ENCODE results near the gene CENPX. TPM values are rescaled to one million over a fixed set of nuclear protein-coding genes. Genes with fewer than 3 reads are reported as not detected.

The CENPX gene
- total and polyA plus RNA-seq, 2 donors (not counting 3 experiments of a cell fraction or from before 2014, with no cell fraction given) = 56.2 to 67.2 TPM

DNA sequence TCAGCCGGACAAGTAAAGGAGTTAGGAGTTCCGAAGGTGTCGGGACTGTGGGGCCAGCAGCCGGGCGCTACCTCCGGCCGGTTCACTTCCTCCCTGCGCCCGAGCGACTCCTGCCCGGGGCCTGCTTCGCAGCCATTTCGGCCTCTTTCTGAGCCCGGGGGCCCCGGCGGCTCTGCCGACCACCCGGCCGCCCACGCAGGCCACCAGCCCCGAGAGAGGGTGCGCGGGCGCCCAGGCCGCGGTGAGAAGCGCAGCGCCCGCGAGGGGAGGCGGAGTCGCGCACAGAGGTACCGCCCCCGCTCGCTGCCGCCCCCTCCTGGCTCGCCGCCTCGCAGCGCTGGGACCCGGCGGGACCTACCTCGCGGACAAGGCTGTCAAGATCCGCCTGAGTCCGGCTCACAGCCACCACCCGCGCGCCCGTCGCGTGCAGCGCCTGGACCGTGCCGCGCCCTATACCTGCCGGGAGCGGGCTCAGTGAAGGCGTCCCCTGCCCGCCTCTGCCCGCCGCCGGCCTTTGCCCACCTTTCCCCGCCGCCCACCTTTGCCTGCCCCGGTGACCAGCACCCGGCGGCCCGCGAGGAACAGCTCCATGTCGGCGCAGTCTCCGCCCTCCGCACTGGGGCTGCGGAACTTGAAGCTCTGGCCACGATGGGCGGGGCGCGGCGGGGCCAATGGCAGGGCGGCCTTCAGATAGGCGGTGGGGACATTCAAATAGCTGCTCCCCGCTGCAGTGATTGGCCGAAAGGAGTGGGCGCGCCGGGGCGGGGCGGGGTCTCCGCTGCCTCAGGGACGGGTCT is 14.6 kb upstream of the CENPX start, which contains the start of gene DCXR:
TSS of gene DCXR (minus strand) at position 606 of the 797 bp plus-strand sequence. CDS start at position 591, 15 bp downstream.
- Histone ChIP-seq H3K9ac (replicated peaks; ENCODE audit: extremely low read depth, insufficient read depth, low read length) (peak within 1 kb of the TSS; percentile 78), H3K36me3 (ENCODE audit: control insufficient read depth in 2 of 2, extremely low read depth in 1 of 2, insufficient read depth in 2 of 2, low read length in 2 of 2) (no peaks in the 10 kb centered on the region), H2AFZ (ENCODE audit: low read depth, low read length) (peak within 1 kb of the TSS; percentile 87), H4K20me1 (replicated peaks; ENCODE audit: control insufficient read depth, extremely low read depth, insufficient read depth, low read length) (no peaks in the 10 kb centered on the region), H3K79me2 (ENCODE audit: control insufficient read depth, insufficient read depth, low read length) (peaks cover 4% of the 10 kb centered on the region), H3K27me3 (ENCODE audit: control insufficient read depth in 2 of 2, insufficient read depth in 2 of 2, low read length in 2 of 2) (no peaks in the 10 kb centered on the region), H3K4me1 (ENCODE audit: control insufficient read depth, extremely low read depth, insufficient read depth, low read length) (peaks cover 9% of the 10 kb centered on the region), H3K9me3 (replicated peaks; ENCODE audit: control insufficient read depth, insufficient read depth, low read length) (no peaks in the 10 kb centered on the region), H3K4me2 (ENCODE audit: insufficient read depth, low read length) (peak within 1 kb of the TSS; percentile 67), H3K9me1 (replicated peaks; ENCODE audit: control insufficient read depth, extremely low read depth, insufficient read depth, low read length) (no peaks in the 10 kb centered on the region), H3K4me3 (replicated peaks in 1 of 3; ENCODE audit: insufficient read depth in 1 of 3, low read depth in 1 of 3, low read length in 3 of 3) (peak within 1 kb of the TSS; percentile 58 to 71 (median 69)), H3K27ac (ENCODE audit: insufficient read depth, low read depth, low read length) (peak within 1 kb of the TSS; percentile 36)
- peak; percentile 99 for FAIRE-seq
- ChIA-PET CTCF (interaction anchor here (0.6 to 1.5 kb wide), 21 partner anchors 8 to 312 kb away, joined by 3 to 19 read pairs (median 5); partner anchors contain the start of genes CENPX, FASN, GPS1 and LRRC45), POLR2A (interaction anchor here (1.1 kb wide), 1 partner anchor 117 kb away, joined by 3 read pairs; no protein-coding TSS in a partner anchor)
- TF ChIP-seq EZH2 (IDR thresholded peaks at IDR 0.05; ENCODE audit: borderline replicate concordance, low read depth, low read length, severe bottlenecking) (no peak), JUN (IDR thresholded peaks at IDR 0.05; ENCODE audit: borderline replicate concordance, insufficient read depth, insufficient read length, low read depth) (no peak), POLR2AphosphoS5 (IDR thresholded peaks at IDR 0.05; ENCODE audit: insufficient read depth, low read depth, low read length) (peak; percentile 71), FOS (IDR thresholded peaks at IDR 0.05; ENCODE audit: borderline replicate concordance, insufficient read depth, low read length) (no peak), MYC (IDR thresholded peaks at IDR 0.05; ENCODE audit: low read depth, low read length) (no peak), POLR2A (IDR thresholded peaks at IDR 0.05; ENCODE audit: low read depth, low read length) (peak; percentile 80), GATA2 (IDR thresholded peaks at IDR 0.05; ENCODE audit: insufficient read depth, insufficient read length, low read depth, low read length) (no peak)
- TF ChIP-seq, protein P1, sequence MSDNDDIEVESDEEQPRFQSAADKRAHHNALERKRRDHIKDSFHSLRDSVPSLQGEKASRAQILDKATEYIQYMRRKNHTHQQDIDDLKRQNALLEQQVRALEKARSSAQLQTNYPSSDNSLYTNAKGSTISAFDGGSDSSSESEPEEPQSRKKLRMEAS (IDR thresholded peaks at IDR 0.05; ENCODE audit: insufficient read depth, insufficient read length) = peak; percentile 24
- TF ChIP-seq, protein P2, sequence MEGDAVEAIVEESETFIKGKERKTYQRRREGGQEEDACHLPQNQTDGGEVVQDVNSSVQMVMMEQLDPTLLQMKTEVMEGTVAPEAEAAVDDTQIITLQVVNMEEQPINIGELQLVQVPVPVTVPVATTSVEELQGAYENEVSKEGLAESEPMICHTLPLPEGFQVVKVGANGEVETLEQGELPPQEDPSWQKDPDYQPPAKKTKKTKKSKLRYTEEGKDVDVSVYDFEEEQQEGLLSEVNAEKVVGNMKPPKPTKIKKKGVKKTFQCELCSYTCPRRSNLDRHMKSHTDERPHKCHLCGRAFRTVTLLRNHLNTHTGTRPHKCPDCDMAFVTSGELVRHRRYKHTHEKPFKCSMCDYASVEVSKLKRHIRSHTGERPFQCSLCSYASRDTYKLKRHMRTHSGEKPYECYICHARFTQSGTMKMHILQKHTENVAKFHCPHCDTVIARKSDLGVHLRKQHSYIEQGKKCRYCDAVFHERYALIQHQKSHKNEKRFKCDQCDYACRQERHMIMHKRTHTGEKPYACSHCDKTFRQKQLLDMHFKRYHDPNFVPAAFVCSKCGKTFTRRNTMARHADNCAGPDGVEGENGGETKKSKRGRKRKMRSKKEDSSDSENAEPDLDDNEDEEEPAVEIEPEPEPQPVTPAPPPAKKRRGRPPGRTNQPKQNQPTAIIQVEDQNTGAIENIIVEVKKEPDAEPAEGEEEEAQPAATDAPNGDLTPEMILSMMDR (IDR thresholded peaks at IDR 0.05; ENCODE audit: extremely low read depth in 1 of 2, insufficient read depth in 1 of 2, low read depth in 1 of 2, low read length in 2 of 2) = peak; percentile 87 to 92
- intact Hi-C loops (cut with micrococcal nuclease) = loop anchor here (1.0 to 10.0 kb wide), 4 partner anchors 14 to 378 kb away; partner anchors contain the start of genes HEXD, LRRC45 and OGFOD3
- BruUV-seq (replicated peaks) = no TSS peak
- dilution Hi-C loops (cut with MboI; ENCODE audit: extremely low pct_ligation_motif_present, low sequenced_read_pairs) = no loop called here
- DNase-seq (ENCODE audit: low read depth, low spot score) = peak; percentile 97
